GM10248 (cell line): ENCODE data around the gene AKAIN1.

Experiments used
- CTCF ChIA-PET: fragments of 300-600 bp; sonication (Branson Sonifier 250); formaldehyde crosslinking; extraction: SDS; loops from one replicate; lab custom pipeline; 2021; ENCODE audit warnings: antibody characterized with exemption; lab: Yijun Ruan, JAX
- POLR2A ChIA-PET: fragments of 350-650 bp; sonication (Branson Sonifier 250); formaldehyde crosslinking; extraction: SDS; loops from one replicate; lab custom pipeline; 2020; ENCODE audit warnings: antibody characterized with exemption; lab: Yijun Ruan, JAX
- DNase-seq: peaks from one replicate; pipeline ENCODE4 v3.0.0; 2012; ENCODE audit errors: extremely low spot score
- CTCF ChIP-seq: IDR thresholded peaks from 2 replicates; pipeline ENCODE4 v1.5.1; 2012; ENCODE audit warnings: mild to moderate bottlenecking, low read depth; ENCODE audit errors: extremely low read depth, missing control alignments, control extremely low read depth

The AKAIN1 gene

GRCh38 chr18:5122272-5122671 is 74.8 kb downstream of the AKAIN1 start:
- TF ChIP-seq CTCF: no peak
- CTCF ChIA-PET: interaction anchor here (1.2 kb wide), 1 partner anchor 62 kb away, joined by 3 read pairs; no protein-coding TSS in a partner anchor
- POLR2A ChIA-PET: no interaction called here
- no peak for DNase-seq

- CTCF ChIA-PET: interaction anchor here (1.5 kb wide), 1 partner anchor 13 kb away, joined by 4 read pairs; no protein-coding TSS in a partner anchor
- no peak for TF ChIP-seq CTCF
- POLR2A ChIA-PET: no interaction called here
- DNase-seq: no peak
Measured at GRCh38 chr18:5110266-5110665, 86.8 kb downstream of the AKAIN1 start.

GRCh38 chr18:5107988-5108387 is 89.1 kb downstream of the AKAIN1 start:
- DNase-seq: no peak
- no peak for TF ChIP-seq CTCF
- ChIA-PET CTCF (no interaction called here), POLR2A (no interaction called here)

- TF ChIP-seq CTCF: peak; percentile 19
- CTCF ChIA-PET: no interaction called here
- DNase-seq: no peak
- POLR2A ChIA-PET: no interaction called here
Measured at GRCh38 chr18:5106730-5107129, 90.3 kb downstream of the AKAIN1 start.

- POLR2A ChIA-PET: no interaction called here
- no peak for DNase-seq
- CTCF ChIA-PET: no interaction called here
- TF ChIP-seq CTCF: no peak
Measured at GRCh38 chr18:5104246-5104645, 92.8 kb downstream of the AKAIN1 start.

GRCh38 chr18:5103693-5104092 is 93.4 kb downstream of the AKAIN1 start:
- TF ChIP-seq CTCF: no peak
- ChIA-PET POLR2A (no interaction called here), CTCF (interaction anchor here (1.0 kb wide), 1 partner anchor 10 kb away, joined by 3 read pairs; no protein-coding TSS in a partner anchor)
- DNase-seq: no peak

GRCh38 chr18:5103286-5103685 is 93.8 kb downstream of the AKAIN1 start:
- ChIA-PET CTCF (interaction anchor here (1.0 kb wide), 2 partner anchors 10 to 79 kb away, joined by 3 to 4 read pairs; no protein-coding TSS in a partner anchor), POLR2A (no interaction called here)
- DNase-seq: no peak
- TF ChIP-seq CTCF: no peak
